Activated T-helper 9 cell treated with anti-CD3 and anti-CD28 coated beads, Interleukin-2, amount 50 U/mL, for 16 hours (primary cell): ENCODE results near the gene PRSS1.
"Not testable (repeated sequence)": the region's sequence is repeated elsewhere in the genome, so short reads cannot be mapped to it uniquely, and the experiment has no call there.

Experiments
- DNase-seq: peaks from one replicate; pipeline ENCODE4 v3.0.0-alpha.2; 2020; ENCODE audit warnings: low read depth

PRSS1 gene

GRCh38 chr7:142749218-142749993, at the start of gene PRSS1:
Gene PRSS1, plus strand, starts transcription at chr7:142749472. Its CDS starts 13 bp downstream, at chr7:142749485.
- DNase-seq = no peak

- not testable (repeated sequence) for DNase-seq
Measured at GRCh38 chr7:142700935-142701334, 48.3 kb upstream of the PRSS1 start.

GRCh38 chr7:142703655-142704305, 45.5 kb upstream of the PRSS1 start:
- no peak for DNase-seq

GRCh38 chr7:142708726-142709125, 40.5 kb upstream of the PRSS1 start:
- not testable (repeated sequence) for DNase-seq

- DNase-seq = no peak
Measured at GRCh38 chr7:142709921-142710320, 39.4 kb upstream of the PRSS1 start.

GRCh38 chr7:142711196-142711595, 38.1 kb upstream of the PRSS1 start:
- DNase-seq = no peak

GRCh38 chr7:142711746-142712616, 37.3 kb upstream of the PRSS1 start:
- no peak for DNase-seq

GRCh38 chr7:142712617-142712957, 36.7 kb upstream of the PRSS1 start:
- no peak for DNase-seq

GRCh38 chr7:142714375-142714774, 34.9 kb upstream of the PRSS1 start:
- DNase-seq = no peak

GRCh38 chr7:142716596-142716995, 32.7 kb upstream of the PRSS1 start:
- no peak for DNase-seq

GRCh38 chr7:142717453-142717852, 31.8 kb upstream of the PRSS1 start:
- DNase-seq = no peak

- DNase-seq = no peak
Measured at GRCh38 chr7:142718313-142718712, 31.0 kb upstream of the PRSS1 start.

- DNase-seq = no peak
Measured at GRCh38 chr7:142720172-142720773, 29.0 kb upstream of the PRSS1 start.

- DNase-seq = no peak
Measured at GRCh38 chr7:142720986-142721385, 28.3 kb upstream of the PRSS1 start.

- DNase-seq = no peak
Measured at GRCh38 chr7:142722248-142722794, 27.0 kb upstream of the PRSS1 start.

- no peak for DNase-seq
Measured at GRCh38 chr7:142733271-142733670, 16.0 kb upstream of the PRSS1 start.

GRCh38 chr7:142739923-142740492, 9.3 kb upstream of the PRSS1 start:
- DNase-seq = no peak

GRCh38 chr7:142740786-142741185, 8.5 kb upstream of the PRSS1 start:
- DNase-seq = no peak

GRCh38 chr7:142741932-142742331, 7.3 kb upstream of the PRSS1 start:
- not testable (repeated sequence) for DNase-seq

- DNase-seq = no peak
Measured at GRCh38 chr7:142745091-142745635, 4.1 kb upstream of the PRSS1 start.

- no peak for DNase-seq
Measured at GRCh38 chr7:142745745-142746144, 3.5 kb upstream of the PRSS1 start.
